Neutrophil (primary cell): ENCODE results near the gene ADGRG6.

Source experiments
- H3K27ac ChIP-seq: fragments of 200-600 bp; sonication (generic); 2 replicates; pipeline ENCODE4 v1.5.1; 2016; ENCODE audit warnings: mild to moderate bottlenecking, moderate library complexity
- H3K27me3 ChIP-seq: fragments of 200-600 bp; sonication (generic); 2 replicates; pipeline ENCODE4 v1.6.0; 2016; ENCODE audit warnings: mild to moderate bottlenecking
- H3K36me3 ChIP-seq: fragments of 200-600 bp; sonication (generic); 2 replicates; pipeline ENCODE4 v1.5.1; 2017
- H3K4me1 ChIP-seq, 2 experiments: fragments of 200-600 bp in 1 of 2; sonication (generic) in 1 of 2; 1 replicate in 1 of 2; 2 replicates in 1 of 2; pipeline versions ENCODE4 v1.5.1 to v1.6.1; 2013 to 2016; ENCODE audit warnings: low read depth in 1 of 2, low read length in 1 of 2, mild to moderate bottlenecking in 1 of 2, moderate library complexity in 1 of 2; ENCODE audit not compliant: control insufficient read depth in 1 of 2, insufficient read depth in 1 of 2
- H3K4me3 ChIP-seq, 2 experiments: fragments of 200-600 bp in 1 of 2; sonication (generic) in 1 of 2; 1 replicate in 1 of 2; 2 replicates in 1 of 2; pipeline ENCODE4 v1.5.1; 2013 to 2016; ENCODE audit warnings: low read depth in 1 of 2, low read length in 1 of 2, mild to moderate bottlenecking in 1 of 2, moderate library complexity in 1 of 2
- H3K9me3 ChIP-seq: fragments of 200-600 bp; sonication (generic); 2 replicates; pipeline ENCODE4 v1.5.1; 2016
- CTCF ChIP-seq: fragments of 200-600 bp; sonication (generic); IDR thresholded peaks from 2 replicates; pipeline ENCODE4 v1.5.1; 2016; ENCODE audit warnings: antibody characterized with exemption

The ADGRG6 gene

GRCh38 chr6:142359271-142359960, 57.6 kb downstream of the ADGRG6 start:
- Histone ChIP-seq H3K27ac (no peak overlapping the region), H3K4me1 (no peaks in the 10 kb centered on the region), H3K4me3 (no peak overlapping the region), H3K9me3 (no peaks in the 10 kb centered on the region), H3K36me3 (no peaks in the 10 kb centered on the region), H3K27me3 (peaks cover 4% of the 10 kb centered on the region)
- TF ChIP-seq CTCF = no peak

- H3K27me3 ChIP-seq = no peaks in the 10 kb centered on the region
- TF ChIP-seq CTCF = no peak
- H3K4me1 ChIP-seq = no peaks in the 10 kb centered on the region
- H3K36me3 ChIP-seq = no peaks in the 10 kb centered on the region
- no peak overlapping the region for H3K27ac ChIP-seq
- no peak overlapping the region for H3K4me3 ChIP-seq
- no peaks in the 10 kb centered on the region for H3K9me3 ChIP-seq
Measured at GRCh38 chr6:142361345-142361744, 59.5 kb downstream of the ADGRG6 start.

GRCh38 chr6:142361779-142362750, 60.3 kb downstream of the ADGRG6 start:
- no peak for TF ChIP-seq CTCF
- Histone ChIP-seq H3K9me3 (no peaks in the 10 kb centered on the region), H3K27me3 (no peaks in the 10 kb centered on the region), H3K36me3 (no peaks in the 10 kb centered on the region), H3K27ac (no peak overlapping the region), H3K4me1 (no peaks in the 10 kb centered on the region), H3K4me3 (no peak overlapping the region)

- H3K36me3 ChIP-seq = no peaks in the 10 kb centered on the region
- TF ChIP-seq CTCF = no peak
- H3K27ac ChIP-seq = no peak overlapping the region
- no peaks in the 10 kb centered on the region for H3K4me1 ChIP-seq
- no peaks in the 10 kb centered on the region for H3K27me3 ChIP-seq
- no peaks in the 10 kb centered on the region for H3K9me3 ChIP-seq
- H3K4me3 ChIP-seq = no peak overlapping the region
Measured at GRCh38 chr6:142367061-142367460, 65.3 kb downstream of the ADGRG6 start.

GRCh38 chr6:142367501-142368018, 65.8 kb downstream of the ADGRG6 start:
- no peaks in the 10 kb centered on the region for H3K4me1 ChIP-seq
- no peak overlapping the region for H3K27ac ChIP-seq
- no peak overlapping the region for H3K4me3 ChIP-seq
- H3K9me3 ChIP-seq = no peaks in the 10 kb centered on the region
- TF ChIP-seq CTCF = no peak
- H3K27me3 ChIP-seq = no peaks in the 10 kb centered on the region
- no peaks in the 10 kb centered on the region for H3K36me3 ChIP-seq
